GM04503 (cell line): ENCODE results near the gene JAK3.
"Not testable (repeated sequence)": the region's sequence is repeated elsewhere in the genome, so short reads cannot be mapped to it uniquely, and the experiment has no call there.

Source experiments
- DNase-seq: peaks from one replicate; pipeline ENCODE4 v3.0.0-alpha.2; 2012; ENCODE audit warnings: low read depth

JAK3 gene

DNA sequence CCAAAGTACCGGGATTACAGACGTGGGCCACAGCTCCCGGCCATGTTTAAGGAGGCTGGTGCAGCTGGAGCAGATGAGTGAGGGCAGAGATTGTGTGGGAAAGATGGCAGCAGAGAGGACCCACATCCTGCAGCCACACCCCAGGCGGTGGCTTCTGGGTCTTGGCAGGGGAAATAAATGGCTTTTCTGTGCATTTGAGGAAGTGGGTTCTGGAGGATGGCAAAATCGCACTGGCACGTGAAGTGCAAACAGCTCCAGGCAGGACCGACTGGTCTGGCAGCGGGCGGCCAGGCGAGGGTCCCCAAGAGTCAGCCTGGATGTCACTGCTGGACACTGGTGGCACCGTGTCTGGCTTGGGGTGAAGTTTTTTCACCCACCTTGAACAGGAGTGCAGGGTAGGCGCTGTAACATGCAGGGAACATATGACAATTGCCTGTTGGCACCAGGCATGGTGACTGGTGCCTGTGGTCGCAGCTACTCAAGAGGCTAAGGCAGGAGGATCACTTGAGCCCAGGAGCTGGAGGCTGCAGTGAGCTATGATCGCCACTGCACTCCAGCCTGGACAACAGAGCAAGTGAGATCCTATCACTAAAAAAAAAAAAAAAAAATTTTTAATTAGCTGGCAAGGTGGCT lies 44.4 kb downstream of the JAK3 start:
- DNase-seq, result no peak

DNA sequence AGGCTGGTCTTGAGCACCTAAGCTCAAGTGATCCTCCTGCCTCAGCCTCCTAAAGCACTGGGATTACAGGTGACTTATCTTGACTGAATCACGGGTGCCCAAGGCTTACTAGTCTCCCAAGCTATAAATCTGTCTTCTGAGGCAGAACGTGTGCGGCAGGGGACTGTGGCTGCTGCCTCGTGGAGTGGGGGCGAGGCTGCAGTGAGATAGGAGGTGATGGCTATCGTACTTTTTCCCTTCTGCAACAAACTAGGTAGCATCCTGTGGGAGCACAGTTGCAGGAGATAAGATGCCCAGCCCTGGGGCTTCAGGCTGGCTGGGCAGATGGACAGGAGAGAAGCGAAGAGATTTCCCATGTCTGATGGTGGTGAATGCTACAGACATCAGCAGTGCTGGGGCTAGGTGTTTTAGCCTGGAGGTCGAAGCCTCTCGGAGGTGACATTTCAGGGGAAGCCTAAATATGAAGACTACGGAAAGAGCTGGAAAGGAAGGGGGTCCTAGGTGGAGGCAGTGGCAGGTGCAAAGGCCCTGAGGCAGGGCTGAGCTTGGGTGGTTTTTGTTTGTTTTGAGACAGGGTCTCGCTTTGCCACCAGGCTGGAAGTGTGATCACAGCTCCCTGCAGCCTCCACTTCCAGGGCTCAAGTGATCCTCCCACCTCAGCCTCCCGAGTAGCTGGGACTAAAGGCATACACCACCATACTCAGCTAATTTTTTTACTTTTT lies 45.5 kb downstream of the JAK3 start:
- DNase-seq, result no peak

DNA sequence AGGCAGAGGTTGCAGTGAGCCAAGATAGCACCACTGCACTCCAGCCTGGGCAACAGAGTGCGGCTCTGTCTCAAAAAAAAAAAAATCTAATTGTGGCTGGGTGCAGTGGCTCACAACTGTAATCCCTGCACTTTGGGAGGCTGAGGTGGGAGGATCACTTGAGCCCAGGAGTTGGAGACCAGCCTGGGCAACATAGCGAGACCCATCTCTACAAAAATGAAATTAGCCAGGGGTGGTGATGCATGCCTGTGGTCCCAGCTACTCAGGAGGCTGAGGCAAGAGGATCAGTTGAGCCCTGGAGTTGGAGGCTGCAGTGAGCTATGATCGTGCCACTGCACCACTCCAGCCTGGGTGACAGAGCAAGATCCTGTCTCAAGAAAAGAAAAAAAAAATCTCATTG lies 49.2 kb downstream of the JAK3 start:
- not testable (repeated sequence) for DNase-seq

DNA sequence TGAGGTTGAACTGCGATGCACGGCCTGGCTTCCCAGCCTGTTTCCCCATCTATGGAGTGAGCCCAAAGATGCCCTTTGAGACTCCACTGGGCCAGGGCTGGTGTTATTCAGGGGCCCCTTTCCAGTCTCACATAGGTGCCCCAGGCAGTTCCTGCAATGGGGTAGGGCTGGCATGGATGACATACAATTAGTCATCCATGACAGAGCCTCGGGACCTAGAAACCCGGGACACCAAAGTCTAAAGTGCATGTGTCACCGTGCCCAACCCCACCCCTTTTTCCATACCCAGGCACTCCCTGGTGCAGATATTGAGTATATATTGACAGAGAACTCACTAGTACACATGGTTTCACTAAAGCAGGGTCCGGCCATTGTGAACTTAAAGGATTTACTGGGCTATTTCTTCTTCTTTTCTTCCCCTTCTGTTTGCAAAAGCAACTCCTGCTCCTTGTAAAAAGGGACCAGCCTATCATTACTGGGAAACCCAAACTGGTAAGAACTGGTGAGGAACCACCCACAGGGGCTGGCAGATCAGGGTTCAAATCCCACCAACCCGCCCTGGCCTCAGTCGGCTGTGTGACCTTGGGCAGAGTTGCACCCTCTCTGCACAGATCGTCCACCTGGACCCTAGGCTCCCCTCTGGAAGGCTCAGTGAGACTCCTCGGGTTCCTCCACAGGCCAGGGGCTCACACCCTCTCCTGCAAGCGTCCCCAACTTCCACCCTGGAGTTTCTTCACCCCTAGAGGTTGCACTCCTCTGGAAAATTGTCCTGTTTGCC lies 50.2 kb downstream of the JAK3 start:
- no peak for DNase-seq

DNA sequence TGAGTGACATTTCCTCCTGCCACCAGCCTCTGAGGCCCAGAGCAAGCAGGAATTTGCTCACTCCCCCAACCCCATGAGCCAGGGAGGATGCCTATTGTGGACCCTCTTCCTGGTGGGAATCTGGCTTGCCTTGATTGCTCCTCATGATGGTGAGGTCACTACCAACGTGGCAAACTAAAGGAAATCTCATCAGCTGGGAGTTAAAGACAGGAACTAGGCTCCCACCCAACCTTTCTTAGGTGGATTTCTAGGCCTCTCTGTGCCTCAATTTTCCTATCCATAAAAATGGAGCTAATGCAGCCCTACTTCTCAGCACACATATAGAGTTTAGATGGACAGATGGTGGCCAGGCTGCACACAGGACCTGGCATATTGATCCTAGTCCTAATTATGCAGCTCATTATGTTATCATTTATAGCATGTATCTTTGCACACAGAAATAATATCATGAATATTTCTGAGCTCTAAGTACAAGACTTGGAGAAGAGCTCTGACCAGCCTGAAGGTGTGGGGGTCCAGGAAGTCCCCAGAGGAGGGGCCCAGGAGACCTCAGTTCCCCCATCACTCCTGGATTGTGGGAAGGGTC lies 50.9 kb downstream of the JAK3 start:
- no peak for DNase-seq

DNA sequence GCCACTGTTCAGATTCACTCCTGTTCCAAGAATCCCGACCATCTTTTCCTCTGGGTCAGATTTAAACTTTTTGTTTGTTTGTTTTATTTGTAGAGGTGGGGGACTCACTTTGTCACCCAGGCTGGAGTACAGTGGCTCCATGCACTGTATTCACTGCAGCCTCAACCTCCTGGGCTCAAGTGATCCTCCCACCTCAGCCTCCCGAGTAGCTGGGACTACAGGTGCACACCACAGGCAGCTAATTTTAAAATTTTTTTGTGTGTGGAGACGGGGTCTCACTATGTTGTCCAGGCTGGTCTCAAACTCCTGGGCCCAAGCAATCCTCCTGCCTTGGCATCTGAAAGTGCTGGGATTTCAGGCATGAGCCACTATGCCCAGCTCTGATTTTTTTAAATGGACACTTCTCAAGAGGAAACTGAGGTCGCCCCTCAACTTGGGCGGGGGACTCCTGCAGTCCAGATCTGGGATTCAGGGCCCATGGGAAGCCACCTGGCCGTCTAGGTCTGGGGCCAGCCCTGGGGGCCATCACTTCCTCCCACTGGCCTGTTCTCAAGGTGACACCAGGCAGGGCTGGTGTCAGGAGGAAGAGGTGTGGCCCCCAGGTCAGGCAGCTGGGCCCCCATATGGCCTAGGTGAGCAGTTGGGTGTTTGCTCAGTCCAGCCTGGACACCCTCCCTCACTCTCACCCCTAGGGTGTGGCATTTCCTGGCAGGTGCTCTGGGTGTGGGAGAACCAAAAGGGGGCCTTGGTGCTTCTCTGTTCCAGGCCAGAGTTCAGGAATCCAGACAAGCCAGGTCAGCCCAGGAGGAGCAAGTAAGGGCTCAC lies 51.6 kb downstream of the JAK3 start:
- DNase-seq, result no peak

DNA sequence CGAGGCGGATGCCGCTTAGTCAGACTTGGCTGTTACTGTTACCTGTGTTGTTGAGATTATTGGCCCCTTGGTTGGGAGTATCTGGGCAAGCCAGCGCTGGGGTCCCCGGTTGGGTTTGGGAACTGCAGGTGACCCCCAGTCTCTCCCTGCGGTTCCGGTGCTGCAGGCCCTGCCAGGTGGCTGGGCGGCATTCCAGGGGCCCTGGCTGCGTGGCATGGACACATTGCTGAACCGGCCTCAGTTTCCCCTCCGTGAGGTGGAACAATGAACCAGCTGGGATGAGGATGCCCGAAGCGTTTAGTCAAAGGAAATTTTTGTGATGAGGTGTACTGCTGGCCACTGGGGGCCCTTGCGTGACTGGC lies 52.3 kb downstream of the JAK3 start:
- DNase-seq, result no peak

DNA sequence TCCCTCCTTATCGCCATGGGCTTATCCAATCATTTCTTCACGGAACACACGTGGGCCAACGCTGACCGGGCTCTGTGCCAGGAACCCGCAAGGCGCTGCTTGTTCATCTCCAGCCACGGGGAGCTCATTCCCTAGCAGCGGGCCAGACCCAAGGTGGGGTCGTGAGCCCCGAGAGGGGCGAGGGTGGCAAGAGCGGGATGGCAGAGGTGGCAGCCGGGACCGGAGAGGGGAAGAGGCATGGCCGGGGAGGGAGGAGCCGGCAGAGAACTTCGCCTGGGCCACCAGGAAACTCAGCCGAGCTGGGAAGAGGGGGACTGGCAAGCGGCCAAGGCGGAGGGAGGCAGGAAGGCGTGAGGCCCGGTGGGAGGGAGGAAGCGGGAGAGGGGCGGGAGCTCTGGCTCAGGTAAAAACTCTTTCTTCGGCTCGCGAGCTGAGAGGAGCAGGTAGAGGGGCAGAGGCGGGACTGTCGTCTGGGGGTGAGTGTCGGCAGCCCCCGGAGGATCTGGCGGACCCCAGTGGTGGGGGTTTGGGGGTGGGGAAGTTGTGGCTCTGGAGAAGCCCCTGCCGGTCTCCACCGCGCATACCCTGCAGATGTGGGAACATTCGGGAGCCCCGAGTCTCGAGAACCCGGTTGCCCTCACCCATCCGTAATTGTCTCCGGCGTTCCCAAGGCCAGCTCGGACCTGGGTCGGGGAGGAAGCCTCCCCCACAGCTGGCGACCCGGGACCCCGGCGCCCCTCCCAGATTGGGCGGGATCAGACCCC lies 52.9 kb downstream of the JAK3 start, which contains the start of gene B3GNT3:
Gene B3GNT3 (plus strand): TSS at position 408 of the 764 bp plus-strand sequence. CDS start 12,670 bp downstream, outside the sequence.
- no peak for DNase-seq

DNA sequence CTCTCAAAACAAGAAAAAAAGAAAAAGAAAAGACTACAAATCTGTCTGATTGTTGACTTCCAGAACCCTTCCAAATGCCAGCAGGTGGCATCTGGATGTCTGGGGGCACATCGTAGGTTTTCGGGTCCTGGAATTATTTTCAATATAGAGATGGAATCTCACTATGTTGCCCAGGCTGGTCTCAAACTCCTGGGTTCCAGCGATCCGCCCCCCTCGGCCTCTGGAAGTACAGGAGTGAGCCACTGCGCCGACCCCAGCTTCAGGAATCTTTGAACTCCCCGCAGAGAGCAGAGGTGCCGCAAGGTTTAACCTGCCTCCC lies 53.4 kb downstream of the JAK3 start:
- DNase-seq, result no peak

DNA sequence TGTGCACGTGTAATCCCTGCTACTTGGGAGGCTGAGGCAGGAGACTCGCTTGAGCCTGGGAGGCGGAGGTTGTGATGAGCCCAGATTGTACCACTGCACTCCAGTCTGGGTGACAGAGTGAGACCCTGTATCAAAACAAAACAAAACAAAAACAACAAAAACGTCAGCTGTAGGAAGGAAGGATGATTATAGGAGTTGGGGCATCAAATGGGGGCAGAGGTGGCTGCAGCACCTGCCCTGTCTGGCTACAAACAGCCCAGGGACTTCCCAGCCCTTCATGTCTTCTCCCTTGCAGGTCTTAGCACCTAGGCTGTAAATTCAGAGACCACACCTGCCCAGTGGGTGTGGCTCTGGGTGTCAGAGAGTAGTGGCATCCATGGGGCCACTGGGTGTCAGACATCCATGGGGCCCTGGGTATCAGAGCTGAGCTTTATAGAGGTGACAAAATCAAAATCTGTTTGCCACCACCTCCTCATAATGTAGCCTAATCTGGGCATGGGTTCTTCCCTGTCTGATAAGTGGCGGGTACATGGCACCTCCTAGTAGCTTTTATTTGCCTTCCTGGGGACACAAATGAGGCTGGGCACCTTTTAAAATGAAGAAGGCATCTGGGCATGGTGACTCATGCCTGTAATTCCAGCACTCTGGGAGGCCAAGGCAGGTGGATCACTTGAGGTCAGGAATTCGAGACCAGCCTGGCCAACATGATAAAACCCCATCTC lies 57.6 kb downstream of the JAK3 start:
- no peak for DNase-seq

DNA sequence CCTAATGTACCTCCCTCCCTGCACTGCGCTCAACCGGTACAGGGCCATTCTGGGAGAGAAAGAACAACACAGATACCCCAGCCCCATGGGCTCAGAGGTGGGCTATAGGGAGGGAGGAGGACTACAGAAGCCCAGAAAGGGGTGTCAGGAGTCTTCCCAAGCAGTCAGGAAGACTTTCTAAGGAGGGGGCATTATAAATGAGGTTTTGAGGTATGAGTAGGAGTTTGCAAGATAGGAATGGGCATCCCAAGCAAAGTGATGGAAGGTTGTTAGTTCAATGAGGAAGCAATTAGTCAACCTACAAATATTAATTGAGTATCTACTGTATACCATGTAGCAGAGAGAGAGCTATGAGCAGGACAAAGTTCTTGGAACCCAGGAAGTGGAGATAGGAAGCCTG lies 59.1 kb downstream of the JAK3 start:
- no peak for DNase-seq

DNA sequence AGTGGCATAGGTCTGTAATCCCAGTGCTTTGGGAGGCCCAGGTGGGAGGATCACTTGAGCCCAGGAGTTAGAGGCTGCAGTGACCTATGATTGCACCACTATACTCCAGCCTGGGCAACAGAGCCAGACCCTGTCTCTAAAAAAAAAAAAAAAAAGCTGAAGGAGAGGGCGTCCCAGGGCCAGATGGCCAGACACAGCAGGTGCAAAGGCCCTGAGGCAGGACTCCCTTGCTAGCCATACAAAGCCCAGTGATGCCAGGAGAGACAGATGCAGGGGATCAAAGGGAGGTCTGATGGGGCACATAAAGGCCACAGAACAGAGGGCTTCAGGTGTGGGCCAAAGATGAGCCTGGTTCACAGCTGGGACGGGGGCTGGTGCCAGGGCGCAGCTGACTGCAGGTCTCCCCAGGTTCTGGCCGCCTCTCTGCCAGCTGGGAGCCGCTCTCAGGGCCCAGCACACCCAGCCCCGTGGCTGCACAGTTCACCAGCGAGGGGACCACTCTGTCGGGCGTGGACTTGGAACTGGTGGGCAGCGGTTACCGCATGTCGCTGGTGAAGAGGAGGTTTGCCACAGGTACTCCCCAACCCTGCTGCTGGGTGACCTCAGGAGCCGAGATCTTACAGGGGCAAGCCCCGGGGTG lies 60.4 kb downstream of the JAK3 start:
- no peak for DNase-seq

DNA sequence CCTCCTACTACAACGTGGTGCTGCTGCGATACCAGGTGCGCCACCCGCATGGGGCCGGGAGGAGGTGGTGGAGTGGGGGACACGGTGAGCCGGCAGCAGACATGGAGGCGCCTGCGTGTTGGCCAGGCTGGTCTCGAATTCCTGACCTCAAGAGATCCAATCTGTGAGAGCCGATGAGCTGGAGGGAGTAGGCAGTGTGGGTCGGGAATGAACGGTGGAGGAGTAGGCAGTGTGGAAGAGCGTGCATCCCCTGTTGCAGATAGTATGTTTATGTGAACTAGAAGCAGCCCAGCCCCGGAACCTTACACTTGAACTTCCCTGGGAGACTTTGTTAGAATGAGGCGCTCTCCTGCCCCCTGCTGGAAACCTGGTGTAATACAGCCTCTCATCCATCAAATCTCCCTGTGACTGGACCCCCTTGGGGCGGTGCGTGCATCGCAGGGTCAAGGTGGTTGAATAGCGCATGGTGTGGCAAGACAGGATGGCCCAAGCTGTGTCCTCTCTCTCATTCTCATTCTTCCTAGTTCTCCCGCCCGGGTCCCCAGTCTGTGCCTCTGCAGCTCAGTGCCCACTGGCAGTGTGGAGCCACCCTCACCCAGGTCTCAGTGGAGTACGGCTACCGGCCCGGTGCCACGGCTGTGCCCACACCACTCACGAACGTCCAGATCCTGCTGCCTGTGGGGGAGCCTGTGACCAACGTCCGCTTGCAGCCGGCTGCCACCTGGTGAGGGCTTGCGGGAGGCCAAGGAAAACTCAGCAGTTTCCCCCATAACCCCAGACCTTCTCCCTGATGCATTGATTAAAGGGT lies 63.4 kb downstream of the JAK3 start:
- no peak for DNase-seq

DNA sequence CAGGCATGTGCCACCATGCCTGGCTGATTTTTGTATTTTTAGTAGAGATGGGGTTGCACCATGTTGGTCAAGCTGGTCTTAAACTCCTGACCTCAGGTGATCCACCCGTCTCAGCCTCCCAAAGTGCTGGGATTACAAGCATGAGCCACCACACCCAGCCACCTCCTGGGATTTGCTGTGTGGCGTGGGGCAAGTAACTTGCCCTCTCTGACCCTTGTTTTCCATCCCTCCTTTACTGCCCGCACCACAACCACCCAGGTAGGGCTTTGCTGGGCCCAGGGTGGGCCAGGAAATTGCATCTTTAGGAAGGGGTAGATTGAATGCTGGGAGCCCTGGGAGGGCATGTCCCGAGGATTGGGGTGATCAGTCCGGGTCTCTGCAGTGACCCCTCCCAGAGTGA lies 64.1 kb downstream of the JAK3 start:
- not testable (repeated sequence) for DNase-seq

DNA sequence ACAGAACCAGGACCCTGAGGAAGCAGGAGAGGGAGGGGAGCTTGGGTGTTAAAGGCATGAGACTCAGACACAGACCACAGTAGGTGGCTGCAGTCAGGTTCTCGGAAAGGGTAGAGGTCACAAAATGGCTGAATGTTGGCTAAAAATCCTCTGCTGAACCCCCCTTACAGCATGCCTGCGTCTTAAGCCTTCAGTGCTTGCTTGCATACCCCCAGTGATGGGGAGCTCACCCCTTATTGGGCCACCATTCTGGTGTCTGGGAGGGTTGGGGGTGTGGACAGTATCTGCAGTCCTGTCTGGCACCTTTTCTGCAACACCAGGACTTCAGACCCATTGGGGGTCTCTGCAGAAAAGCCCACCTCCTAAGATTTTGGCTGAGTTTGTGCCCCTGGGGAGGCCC lies 67.0 kb downstream of the JAK3 start:
- DNase-seq, result no peak

DNA sequence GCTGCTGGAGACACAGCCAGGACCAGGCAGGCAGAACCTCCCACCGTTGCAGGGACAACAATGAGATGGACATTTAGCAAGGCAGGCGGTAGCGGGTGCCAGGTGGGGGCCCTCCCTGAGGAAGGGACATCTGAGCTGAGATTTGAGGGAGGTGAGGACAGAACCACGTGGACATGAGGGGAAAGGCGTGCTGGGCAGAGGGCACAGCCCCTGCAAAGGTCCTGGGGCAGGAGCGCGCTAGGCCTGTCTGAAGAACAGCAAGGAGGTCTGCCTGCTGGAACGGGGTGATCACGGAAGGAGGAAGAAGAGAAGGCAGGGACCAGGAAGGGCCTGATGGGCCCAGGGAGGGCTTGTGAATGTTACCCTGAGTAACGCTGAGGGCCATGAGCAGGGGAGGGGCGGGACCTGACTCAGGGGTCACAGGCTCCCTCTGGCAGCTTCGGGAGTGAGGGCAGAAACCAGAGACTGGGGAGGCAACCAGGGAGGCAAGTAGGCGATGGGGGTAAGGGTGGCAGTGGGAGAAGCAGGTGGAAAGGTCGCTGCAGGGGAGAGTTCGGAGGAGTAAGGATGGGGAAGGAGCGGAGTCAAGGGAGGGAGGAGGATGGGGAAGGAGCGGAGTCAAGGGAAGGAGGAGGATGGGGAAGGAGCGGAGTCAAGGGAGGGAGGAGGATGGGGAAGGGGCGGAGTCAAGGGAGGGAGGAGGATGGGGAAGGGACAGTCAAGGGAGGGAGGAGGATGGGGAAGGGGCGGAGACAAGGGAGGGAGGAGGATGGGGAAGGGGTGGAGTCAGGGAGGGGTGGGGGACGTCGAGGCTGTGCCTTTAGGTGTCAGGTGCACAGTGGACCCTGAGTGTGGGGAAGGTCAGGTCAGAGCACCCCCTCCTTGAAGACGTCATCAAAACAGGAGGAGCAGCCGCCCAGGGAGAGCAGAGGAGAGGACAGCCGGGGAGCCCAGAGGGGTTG lies 68.5 kb downstream of the JAK3 start:
- no peak for DNase-seq

DNA sequence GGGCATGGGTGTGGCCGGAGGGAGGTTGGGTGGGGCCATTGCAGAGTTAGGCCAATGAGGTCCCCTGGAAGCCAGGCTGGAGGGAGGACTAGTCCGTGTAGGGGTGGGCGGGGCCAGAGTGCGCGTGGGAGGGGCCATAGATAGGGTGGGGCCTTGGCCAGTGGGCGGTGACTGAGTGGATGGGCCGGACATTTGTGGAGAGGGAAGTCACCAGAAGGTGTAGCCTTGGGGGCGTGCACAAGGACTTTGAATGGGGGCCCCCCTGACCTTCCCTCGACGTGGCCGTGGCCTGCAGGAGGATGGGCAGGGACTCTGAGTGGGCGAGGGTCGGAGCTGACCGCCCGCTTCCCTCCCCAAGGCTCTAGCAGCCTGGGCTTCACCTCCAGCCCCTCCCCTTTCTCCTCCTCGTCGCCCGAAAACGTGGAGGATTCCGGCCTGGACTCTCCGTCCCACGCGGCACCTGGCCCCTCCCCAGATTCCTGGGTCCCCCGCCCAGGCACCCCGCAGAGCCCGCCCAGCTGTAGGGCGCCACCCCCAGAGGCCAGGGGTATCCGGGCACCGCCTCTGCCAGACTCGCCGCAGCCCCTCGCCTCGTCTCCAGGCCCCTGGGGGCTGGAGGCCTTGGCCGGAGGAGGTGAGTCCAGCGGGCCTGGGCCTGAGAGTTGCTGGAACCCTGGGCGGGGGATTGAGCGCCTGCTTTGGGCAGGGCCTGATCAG lies 69.4 kb downstream of the JAK3 start:
- DNase-seq, result no peak
